Right atrium auricular region (tissue), 2 donors: Measurements from ENCODE around the gene PKDCC. TPM values are rescaled to one million over a fixed set of nuclear protein-coding genes. Genes with fewer than 3 reads are reported as not detected.

ENCODE experiments used
- DNase-seq: peaks from one replicate; pipeline ENCODE4 v3.0.0-alpha.2; 2019; ENCODE audit warnings: low spot score
- H3K27ac ChIP-seq, 2 donors: fragments of 200-600 bp; sonication (generic); 1 replicate in 1 of 2; 2 replicates in 1 of 2; pipeline ENCODE4 v1.5.1; 2016 to 2019
- H3K27me3 ChIP-seq, 2 donors: fragments of 200-600 bp; sonication (generic); one replicate each; pipeline versions ENCODE4 v1.5.1 to v1.6.0; 2017 to 2019
- H3K36me3 ChIP-seq: fragments of 200-600 bp; sonication (generic); one replicate; pipeline ENCODE4 v1.5.1; 2016
- H3K4me1 ChIP-seq, 2 donors: fragments of 200-600 bp; sonication (generic); one replicate each; pipeline versions ENCODE4 v1.5.1 to v1.6.0; 2017 to 2019
- H3K4me3 ChIP-seq, 2 donors: fragments of 200-600 bp; sonication (generic); 1 replicate in 1 of 2; 2 replicates in 1 of 2; pipeline ENCODE4 v1.5.1; 2017 to 2019; ENCODE audit warnings: mild to moderate bottlenecking in 1 of 2, moderate library complexity in 1 of 2
- H3K9me3 ChIP-seq, 2 donors: fragments of 200-600 bp; sonication (generic); one replicate each; pipeline ENCODE4 v1.5.1; 2019
- CTCF ChIP-seq, 2 donors: fragments of 200-600 bp; sonication (generic); IDR thresholded peaks; one replicate each; pipeline ENCODE4 v1.5.1; 2019; ENCODE audit warnings: antibody characterized with exemption in 2 of 2
- total RNA-seq, 2 donors: library from RNA; depleted of rRNA; stranded (reverse); fragments of >200 nt; gene quantifications; one replicate each; pipeline ENCODE4 v1.1.0, GENCODE V29; 2016

Gene PKDCC
- total RNA-seq, 2 donors from 2014 or later, result 66.0 to 128 TPM

GRCh38 chr2:42036940-42037339, 10.9 kb upstream of the PKDCC start:
- no peak for TF ChIP-seq CTCF (IDR thresholded peaks at IDR 0.05)
- Histone ChIP-seq H3K4me3 (no peak overlapping the region), H3K9me3 (no peaks in the 10 kb centered on the region), H3K27ac (no peak overlapping the region), H3K27me3 (no peaks in the 10 kb centered on the region), H3K4me1 (peaks cover 0 to 6% of the 10 kb centered on the region in 2 donors), H3K36me3 (no peaks in the 10 kb centered on the region)
- DNase-seq, result no peak

GRCh38 chr2:42040643-42041278, 7.1 kb upstream of the PKDCC start:
- DNase-seq, result no peak
- Histone ChIP-seq H3K9me3 (no peaks in the 10 kb centered on the region), H3K27me3 (no peaks in the 10 kb centered on the region), H3K4me1 (peaks cover 0 to 13% of the 10 kb centered on the region in 2 donors), H3K4me3 (no peak overlapping the region), H3K36me3 (no peaks in the 10 kb centered on the region), H3K27ac (peak overlapping the region in 1 of 2 donors; percentile 33)
- no peak for TF ChIP-seq CTCF (IDR thresholded peaks at IDR 0.05)

GRCh38 chr2:42041377-42042127, 6.3 kb upstream of the PKDCC start:
- H3K4me1 ChIP-seq, result peaks cover 0 to 21% of the 10 kb centered on the region in 2 donors
- no peaks in the 10 kb centered on the region for H3K9me3 ChIP-seq
- H3K36me3 ChIP-seq, result no peaks in the 10 kb centered on the region
- no peaks in the 10 kb centered on the region for H3K27me3 ChIP-seq
- no peak for DNase-seq
- no peak overlapping the region for H3K4me3 ChIP-seq
- H3K27ac ChIP-seq, result no peak overlapping the region
- TF ChIP-seq CTCF (IDR thresholded peaks at IDR 0.05), result no peak

GRCh38 chr2:42042631-42043355, 5.0 kb upstream of the PKDCC start:
- H3K9me3 ChIP-seq, result no peaks in the 10 kb centered on the region
- no peak for TF ChIP-seq CTCF (IDR thresholded peaks at IDR 0.05)

GRCh38 chr2:42043789-42044394, 3.9 kb upstream of the PKDCC start:
- Histone ChIP-seq H3K36me3 (no peaks in the 10 kb centered on the region), H3K9me3 (no peaks in the 10 kb centered on the region), H3K4me3 (no peak overlapping the region), H3K27ac (no peak overlapping the region), H3K4me1 (peaks cover 0 to 29% of the 10 kb centered on the region in 2 donors), H3K27me3 (no peaks in the 10 kb centered on the region)
- no peak for TF ChIP-seq CTCF (IDR thresholded peaks at IDR 0.05)
- no peak for DNase-seq

More at GRCh38 chr2:42042631-42043355, 5.0 kb upstream of the PKDCC start:
- Histone ChIP-seq H3K36me3 (no peaks in the 10 kb centered on the region), H3K27ac (no peak overlapping the region), H3K4me3 (no peak overlapping the region), H3K4me1 (peaks cover 0 to 29% of the 10 kb centered on the region in 2 donors), H3K27me3 (no peaks in the 10 kb centered on the region)
- DNase-seq, result no peak
